ENCODE results near the gene DNAJC15. TPM values are rescaled to one million over a fixed set of nuclear protein-coding genes. Genes with fewer than 3 reads are reported as not detected.

DNAJC15 gene
- total and polyA plus RNA-seq, 2 experiments from 2014 or later = 25.9 to 70.5 TPM

GRCh38 chr13:43110036-43110435 is 86.7 kb downstream of the DNAJC15 start:
- no peak overlapping the region for H3K4me2 ChIP-seq (ENCODE audit: unreplicated experiment)
- H3K27me3 ChIP-seq (replicated peaks; ENCODE audit: insufficient read depth) = no peaks in the 10 kb centered on the region
- no peak for DNase-seq
- 69 to 71% methylated on average over 5 of the region's 5 CpGs for WGBS, 2 experiments (ENCODE audit: low coverage in 1 of 2, low lambda C conversion rate in 2 of 2, missing lambda C conversion rate in 2 of 2)
- H3K36me3 ChIP-seq (ENCODE audit: low read depth) = no peaks in the 10 kb centered on the region
- peaks cover 23% of the 10 kb centered on the region for H3K4me1 ChIP-seq (ENCODE audit: insufficient read depth)
- no peaks in the 10 kb centered on the region for H3K79me2 ChIP-seq (ENCODE audit: insufficient read depth)
- no peaks in the 10 kb centered on the region for H4K20me1 ChIP-seq (ENCODE audit: insufficient read depth)
- in situ Hi-C loops (cut with MboI) = no loop called here
- no peak overlapping the region for H3K4me3 ChIP-seq
- H3K9me2 ChIP-seq (ENCODE audit: insufficient read depth) = no peaks in the 10 kb centered on the region
- no peak overlapping the region for H3K27ac ChIP-seq
- no peak overlapping the region for H2AFZ ChIP-seq
- H3K9ac ChIP-seq = no peak overlapping the region
- no peaks in the 10 kb centered on the region for H3K9me3 ChIP-seq (ENCODE audit: low read depth)
- peaks cover 16% of the 10 kb centered on the region; the same call in 1 of the 2 replicates for H3F3A ChIP-seq (ENCODE audit: insufficient read depth)
- TF ChIP-seq EZH2phosphoT487 (IDR thresholded peaks at IDR 0.05; ENCODE audit: insufficient read depth, low read depth) = no peak
- TF ChIP-seq EZH2 (IDR thresholded peaks at IDR 0.05; ENCODE audit: insufficient read depth, poor library complexity, severe bottlenecking) = no peak

- no peak overlapping the region for H2AFZ ChIP-seq
- H3K27me3 ChIP-seq (replicated peaks; ENCODE audit: insufficient read depth) = no peaks in the 10 kb centered on the region
- no peak overlapping the region for H3K4me2 ChIP-seq (ENCODE audit: unreplicated experiment)
- H3K9me2 ChIP-seq (ENCODE audit: insufficient read depth) = no peaks in the 10 kb centered on the region
- TF ChIP-seq EZH2 (IDR thresholded peaks at IDR 0.05; ENCODE audit: insufficient read depth, poor library complexity, severe bottlenecking) = no peak
- TF ChIP-seq EZH2phosphoT487 (IDR thresholded peaks at IDR 0.05; ENCODE audit: insufficient read depth, low read depth) = no peak
- no peak overlapping the region for H3K27ac ChIP-seq
- H3K9me3 ChIP-seq (ENCODE audit: low read depth) = no peaks in the 10 kb centered on the region
- WGBS, 2 experiments (ENCODE audit: low coverage in 1 of 2, low lambda C conversion rate in 2 of 2, missing lambda C conversion rate in 2 of 2) = 97 to 100% methylated on average over 2 of the region's 2 CpGs
- DNase-seq = no peak
- H3K4me3 ChIP-seq = no peak overlapping the region
- no peak overlapping the region for H3K9ac ChIP-seq
- H3K4me1 ChIP-seq (ENCODE audit: insufficient read depth) = peaks cover 18% of the 10 kb centered on the region
- H4K20me1 ChIP-seq (ENCODE audit: insufficient read depth) = no peaks in the 10 kb centered on the region
- H3K79me2 ChIP-seq (ENCODE audit: insufficient read depth) = no peaks in the 10 kb centered on the region
- H3K36me3 ChIP-seq (ENCODE audit: low read depth) = no peaks in the 10 kb centered on the region
- peaks cover 16% of the 10 kb centered on the region; the same call in 1 of the 2 replicates for H3F3A ChIP-seq (ENCODE audit: insufficient read depth)
- in situ Hi-C loops (cut with MboI) = no loop called here
Measured at GRCh38 chr13:43110658-43111057, 87.3 kb downstream of the DNAJC15 start.

GRCh38 chr13:43111559-43112400 is 88.4 kb downstream of the DNAJC15 start:
- Histone ChIP-seq H3K36me3 (ENCODE audit: low read depth) (no peaks in the 10 kb centered on the region), H3K9me2 (ENCODE audit: insufficient read depth) (no peaks in the 10 kb centered on the region)
- in situ Hi-C loops (cut with MboI) = no loop called here

GRCh38 chr13:43113603-43114002 is 90.2 kb downstream of the DNAJC15 start:
- H3K4me2 ChIP-seq (ENCODE audit: unreplicated experiment) = no peak overlapping the region
- no peak for TF ChIP-seq EZH2phosphoT487 (IDR thresholded peaks at IDR 0.05; ENCODE audit: insufficient read depth, low read depth)
- TF ChIP-seq EZH2 (IDR thresholded peaks at IDR 0.05; ENCODE audit: insufficient read depth, poor library complexity, severe bottlenecking) = no peak

More at GRCh38 chr13:43111559-43112400, 88.4 kb downstream of the DNAJC15 start:
- Histone ChIP-seq H3K27me3 (replicated peaks; ENCODE audit: insufficient read depth) (no peaks in the 10 kb centered on the region), H3K4me3 (no peak overlapping the region), H3F3A (ENCODE audit: insufficient read depth) (peaks cover 16% of the 10 kb centered on the region; the same call in 1 of the 2 replicates), H3K9ac (no peak overlapping the region), H3K79me2 (ENCODE audit: insufficient read depth) (no peaks in the 10 kb centered on the region), H2AFZ (no peak overlapping the region), H3K27ac (no peak overlapping the region), H3K4me1 (ENCODE audit: insufficient read depth) (peaks cover 13% of the 10 kb centered on the region), H4K20me1 (ENCODE audit: insufficient read depth) (no peaks in the 10 kb centered on the region), H3K9me3 (ENCODE audit: low read depth) (no peaks in the 10 kb centered on the region), H3K4me2 (ENCODE audit: unreplicated experiment) (no peak overlapping the region)
- no peak for DNase-seq
- TF ChIP-seq EZH2 (IDR thresholded peaks at IDR 0.05; ENCODE audit: insufficient read depth, poor library complexity, severe bottlenecking) (no peak), EZH2phosphoT487 (IDR thresholded peaks at IDR 0.05; ENCODE audit: insufficient read depth, low read depth) (no peak)
- WGBS, 2 experiments (ENCODE audit: low coverage in 1 of 2, low lambda C conversion rate in 2 of 2, missing lambda C conversion rate in 2 of 2) = 68 to 71% methylated on average over 7 of the region's 7 CpGs

More at GRCh38 chr13:43113603-43114002, 90.2 kb downstream of the DNAJC15 start:
- 97 to 100% methylated on average over 1 of the region's 1 CpG for WGBS, 2 experiments (ENCODE audit: low coverage in 1 of 2, low lambda C conversion rate in 2 of 2, missing lambda C conversion rate in 2 of 2)
- no peaks in the 10 kb centered on the region for H3K9me2 ChIP-seq (ENCODE audit: insufficient read depth)
- H2AFZ ChIP-seq = no peak overlapping the region
- in situ Hi-C loops (cut with MboI) = no loop called here
- no peaks in the 10 kb centered on the region for H3K27me3 ChIP-seq (replicated peaks; ENCODE audit: insufficient read depth)
- no peaks in the 10 kb centered on the region for H3K36me3 ChIP-seq (ENCODE audit: low read depth)
- H3K4me3 ChIP-seq = no peak overlapping the region
- H3K9me3 ChIP-seq (ENCODE audit: low read depth) = no peaks in the 10 kb centered on the region
- no peaks in the 10 kb centered on the region for H3K79me2 ChIP-seq (ENCODE audit: insufficient read depth)
- 0 out of 2 replicates have a peak, but pooled peaks cover 8% of the 10 kb centered on the region for H3F3A ChIP-seq (ENCODE audit: insufficient read depth)
- no peak overlapping the region for H3K9ac ChIP-seq
- H3K27ac ChIP-seq = no peak overlapping the region
- H3K4me1 ChIP-seq (ENCODE audit: insufficient read depth) = no peaks in the 10 kb centered on the region
- H4K20me1 ChIP-seq (ENCODE audit: insufficient read depth) = no peaks in the 10 kb centered on the region
- DNase-seq = no peak

Data from GM23248 (cell line).